Coronary artery (tissue), 2 donors: ENCODE data around the gene BBS9.
"Not testable (repeated sequence)": the region's sequence is repeated elsewhere in the genome, so short reads cannot be mapped to it uniquely, and the experiment has no call there.

Experiments
- DNase-seq: peaks from one replicate; pipeline ENCODE4 v3.0.0-alpha.2; 2017; ENCODE audit warnings: low spot score
- H3K27ac ChIP-seq, 2 donors: fragments of 200-600 bp; sonication (generic); one replicate each; pipeline ENCODE4 v1.5.1; 2016 to 2019
- H3K4me3 ChIP-seq: fragments of 200-600 bp; sonication (generic); 2 replicates; pipeline ENCODE4 v1.5.1; 2016; ENCODE audit warnings: mild to moderate bottlenecking, moderate library complexity
- TF ChIP-seq, protein P1 (sequence below): fragments of 200-600 bp; sonication (generic); IDR thresholded peaks from one replicate; pipeline ENCODE4 v1.5.1; 2019; ENCODE audit warnings: antibody characterized with exemption

BBS9 gene

DNA sequence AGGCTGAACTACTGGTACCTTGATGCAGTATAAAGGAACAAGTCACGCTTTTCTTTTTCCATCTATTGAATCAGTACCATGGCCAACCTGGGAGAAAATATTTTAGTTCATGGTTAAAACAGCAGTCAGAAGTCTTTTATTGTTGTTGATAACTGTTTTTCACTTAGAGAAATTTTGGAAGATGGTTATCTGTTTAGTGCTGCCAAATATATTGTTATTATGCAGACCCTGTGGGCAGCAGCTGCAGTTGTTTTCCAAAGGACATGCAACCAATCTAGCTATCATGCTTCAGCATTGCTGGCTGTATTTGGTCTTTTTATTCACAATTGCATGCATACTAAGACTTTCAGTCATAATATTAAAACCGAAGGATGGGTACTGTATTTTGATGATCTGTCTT, 169.5 kb downstream of the BBS9 start:
- Histone ChIP-seq H3K4me3 (no peak overlapping the region), H3K27ac (no peak overlapping the region)
- TF ChIP-seq, protein P1, sequence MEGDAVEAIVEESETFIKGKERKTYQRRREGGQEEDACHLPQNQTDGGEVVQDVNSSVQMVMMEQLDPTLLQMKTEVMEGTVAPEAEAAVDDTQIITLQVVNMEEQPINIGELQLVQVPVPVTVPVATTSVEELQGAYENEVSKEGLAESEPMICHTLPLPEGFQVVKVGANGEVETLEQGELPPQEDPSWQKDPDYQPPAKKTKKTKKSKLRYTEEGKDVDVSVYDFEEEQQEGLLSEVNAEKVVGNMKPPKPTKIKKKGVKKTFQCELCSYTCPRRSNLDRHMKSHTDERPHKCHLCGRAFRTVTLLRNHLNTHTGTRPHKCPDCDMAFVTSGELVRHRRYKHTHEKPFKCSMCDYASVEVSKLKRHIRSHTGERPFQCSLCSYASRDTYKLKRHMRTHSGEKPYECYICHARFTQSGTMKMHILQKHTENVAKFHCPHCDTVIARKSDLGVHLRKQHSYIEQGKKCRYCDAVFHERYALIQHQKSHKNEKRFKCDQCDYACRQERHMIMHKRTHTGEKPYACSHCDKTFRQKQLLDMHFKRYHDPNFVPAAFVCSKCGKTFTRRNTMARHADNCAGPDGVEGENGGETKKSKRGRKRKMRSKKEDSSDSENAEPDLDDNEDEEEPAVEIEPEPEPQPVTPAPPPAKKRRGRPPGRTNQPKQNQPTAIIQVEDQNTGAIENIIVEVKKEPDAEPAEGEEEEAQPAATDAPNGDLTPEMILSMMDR = no peak
- no peak for DNase-seq

- H3K4me3 ChIP-seq = no peak overlapping the region
- H3K27ac ChIP-seq = no peak overlapping the region
- TF ChIP-seq, protein P1 = no peak
- no peak for DNase-seq
These were observed 170.1 kb downstream of the BBS9 start for GRCh38 chr7:33299425-33299824.

- TF ChIP-seq, protein P1 = no peak
- no peak overlapping the region for H3K4me3 ChIP-seq
- DNase-seq = no peak
- H3K27ac ChIP-seq = no peak overlapping the region
These were observed 170.8 kb downstream of the BBS9 start for GRCh38 chr7:33300131-33300530.

DNA sequence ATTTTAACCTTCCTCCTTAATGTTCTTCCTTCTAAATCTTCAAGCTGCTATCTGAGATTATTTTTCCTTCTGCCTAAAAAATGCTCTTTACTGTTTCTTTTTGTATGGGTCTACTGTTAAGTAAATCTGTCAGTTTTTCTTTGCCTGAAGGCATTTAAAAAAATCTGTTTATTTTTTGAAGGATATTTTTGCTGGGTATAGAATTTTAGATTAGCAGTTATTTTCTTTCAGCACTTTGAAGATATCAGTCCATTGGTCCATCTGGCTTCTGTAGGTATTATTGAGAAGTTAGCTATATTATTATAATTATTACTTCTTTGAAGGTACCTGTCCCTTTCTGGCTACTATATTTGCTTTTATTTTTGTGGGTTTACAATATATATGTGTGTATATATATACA, 171.4 kb downstream of the BBS9 start:
- H3K4me3 ChIP-seq = no peak overlapping the region
- DNase-seq = no peak
- TF ChIP-seq, protein P1 = no peak
- H3K27ac ChIP-seq = no peak overlapping the region

DNA sequence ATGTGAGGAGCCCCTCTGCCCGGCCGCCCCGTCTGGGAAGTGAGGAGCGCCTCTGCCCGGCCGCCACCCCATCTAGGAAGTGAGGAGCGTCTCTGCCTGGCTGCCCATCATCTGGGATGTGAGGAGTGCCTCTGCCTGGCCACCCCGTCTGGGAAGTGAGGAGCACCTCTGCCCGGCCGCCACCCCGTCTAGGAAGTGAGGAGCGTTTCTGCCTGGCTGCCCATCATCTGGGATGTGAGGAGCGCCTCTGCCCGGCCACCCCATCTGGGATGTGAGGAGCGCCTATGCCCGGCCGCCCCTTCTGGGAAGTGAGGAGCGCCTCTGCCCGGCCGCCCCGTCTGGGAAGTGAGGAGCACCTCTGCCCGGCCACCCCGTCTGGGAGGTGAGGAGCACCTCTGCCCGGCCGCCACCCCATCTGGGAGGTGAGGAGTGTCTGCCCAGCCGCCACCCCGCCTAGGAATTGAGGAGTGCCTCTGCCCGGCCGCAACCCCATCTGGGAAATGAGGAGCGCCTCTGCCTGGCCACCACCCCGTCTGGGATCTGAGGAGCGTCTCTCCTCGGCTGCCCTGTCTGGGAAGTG, 174.7 kb downstream of the BBS9 start:
- not testable (repeated sequence) for DNase-seq, H3K27ac ChIP-seq, H3K4me3 ChIP-seq

- no peak for DNase-seq
- TF ChIP-seq, protein P1 = no peak
- no peak overlapping the region for H3K4me3 ChIP-seq
- H3K27ac ChIP-seq = no peak overlapping the region
These were observed 177.8 kb downstream of the BBS9 start for GRCh38 chr7:33307205-33307604.

DNA sequence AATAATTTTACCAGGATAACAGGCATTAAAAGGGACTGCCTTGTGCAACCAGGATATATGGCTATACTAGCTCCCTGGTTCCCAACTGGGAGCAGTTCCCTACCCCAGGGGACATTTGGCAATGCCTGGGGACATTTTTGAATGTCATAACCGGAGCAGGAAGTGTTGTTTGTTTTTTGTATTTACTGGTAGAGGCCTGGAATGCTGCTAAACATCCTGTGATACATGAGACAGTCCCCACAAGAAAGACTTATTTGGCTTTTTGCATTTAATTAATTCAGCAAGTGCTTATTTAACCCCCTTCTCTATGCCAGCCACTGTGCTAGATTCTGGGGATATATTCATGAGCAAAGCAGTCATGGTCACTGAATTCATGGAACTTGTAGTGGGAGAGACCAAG, 181.2 kb downstream of the BBS9 start:
- Histone ChIP-seq H3K4me3 (no peak overlapping the region), H3K27ac (no peak overlapping the region)
- TF ChIP-seq, protein P1 = no peak
- no peak for DNase-seq
